IMR-90 (cell line): ENCODE data around the gene KLRF2. TPM values are rescaled to one million over a fixed set of nuclear protein-coding genes. Genes with fewer than 3 reads are reported as not detected.

ENCODE experiments used
- ATAC-seq: fragments of 200-7000 bp; cut with Tn5 transposase; 2 replicates; pipeline ENCODE4 v1.9.1; 2020; ENCODE audit warnings: low read depth, mild to moderate bottlenecking, moderate library complexity
- BruUV-seq: library from RNA; stranded (reverse); fragments of 400-500 nt; replicated peaks from 2 replicates; lab custom pipeline; 2021; lab: Mats Ljungman, UMichigan
- CTCF ChIA-PET: fragments of 300-600 bp; formaldehyde crosslinking; extraction: SDS; loops from one replicate; lab custom pipeline; 2021; ENCODE audit warnings: antibody characterized with exemption; lab: Yijun Ruan, JAX
- POLR2A ChIA-PET: fragments of 300-600 bp; sonication (Branson Sonifier 250); formaldehyde crosslinking; loops from one replicate; lab custom pipeline; 2022; ENCODE audit warnings: antibody characterized with exemption; ENCODE audit not compliant: unreplicated experiment; lab: Charles Lee
- DNase-seq: peaks from one replicate; pipeline ENCODE4 v3.0.0; 2013
- H2AFZ ChIP-seq: replicated peaks from 2 replicates; pipeline ENCODE3; 2013; ENCODE audit warnings: low read length, mild to moderate bottlenecking; ENCODE audit not compliant: poor library complexity
- H2AK5ac ChIP-seq: 2 replicates; pipeline ENCODE4 v1.6.1; 2013; ENCODE audit warnings: low read depth, low read length, inconsistent platforms
- H2AK9ac ChIP-seq: replicated peaks from 2 replicates; pipeline ENCODE3; 2013; ENCODE audit warnings: mild to moderate bottlenecking, low read depth, low read length, moderate library complexity; ENCODE audit not compliant: poor library complexity
- H2BK120ac ChIP-seq: 2 replicates; pipeline ENCODE4 v1.6.1; 2013; ENCODE audit warnings: low read depth, low read length, inconsistent platforms
- H2BK15ac ChIP-seq: 3 replicates; pipeline ENCODE4 v1.6.1; 2013; ENCODE audit warnings: low read depth, low read length, inconsistent platforms
- H2BK20ac ChIP-seq: 2 replicates; pipeline ENCODE4 v1.6.1; 2013; ENCODE audit warnings: low read depth, mild to moderate bottlenecking, inconsistent platforms, low read length, moderate library complexity
- H2BK5ac ChIP-seq: 2 replicates; pipeline ENCODE4 v1.6.1; 2013; ENCODE audit warnings: mild to moderate bottlenecking, low read depth, low read length, inconsistent platforms; ENCODE audit not compliant: poor library complexity, severe bottlenecking
- H3K14ac ChIP-seq: replicated peaks from 2 replicates; pipeline ENCODE4 v1.6.1; 2013; ENCODE audit warnings: low read depth, low read length, inconsistent platforms
- H3K18ac ChIP-seq: 2 replicates; pipeline ENCODE4 v1.6.1; 2013; ENCODE audit warnings: low read depth, low read length, control low read depth
- H3K23ac ChIP-seq: 2 replicates; pipeline ENCODE4 v1.6.1; 2013; ENCODE audit warnings: low read depth, low read length, inconsistent platforms
- H3K27ac ChIP-seq: 2 replicates; pipeline ENCODE4 v1.5.1; 2013; ENCODE audit warnings: mild to moderate bottlenecking, control low read depth, low read length; ENCODE audit not compliant: insufficient read depth
- H3K27me3 ChIP-seq: 2 replicates; pipeline ENCODE4 v1.6.1; 2013; ENCODE audit warnings: low read length; ENCODE audit not compliant: control insufficient read depth, insufficient read depth
- H3K36me3 ChIP-seq: 2 replicates; pipeline ENCODE4 v1.6.1; 2013; ENCODE audit warnings: low read length, mixed read lengths; ENCODE audit not compliant: control insufficient read depth, insufficient read depth
- H3K4ac ChIP-seq: 2 replicates; pipeline ENCODE4 v1.6.1; 2013; ENCODE audit warnings: low read depth, low read length, inconsistent platforms
- H3K4me1 ChIP-seq: 2 replicates; pipeline ENCODE4 v1.6.1; 2013; ENCODE audit warnings: low read length, mixed read lengths; ENCODE audit not compliant: control insufficient read depth, insufficient read depth
- H3K4me2 ChIP-seq: 2 replicates; pipeline ENCODE4 v1.6.1; 2013; ENCODE audit warnings: low read depth, mild to moderate bottlenecking, control low read depth, low read length, moderate library complexity
- H3K4me3 ChIP-seq: 2 replicates; pipeline ENCODE4 v1.5.1; 2013; ENCODE audit warnings: low read depth, mild to moderate bottlenecking, control low read depth, low read length, moderate library complexity; ENCODE audit not compliant: insufficient read depth
- H3K56ac ChIP-seq: 2 replicates; pipeline ENCODE4 v1.6.1; 2013; ENCODE audit warnings: low read length, inconsistent platforms; ENCODE audit not compliant: insufficient read depth; ENCODE audit errors: extremely low read depth
- H3K79me1 ChIP-seq, 2 experiments: 2 replicates each; pipeline ENCODE4 v1.6.1; 2013; ENCODE audit warnings: low read length in 2 of 2, inconsistent platforms in 1 of 2, low read depth in 1 of 2
- H3K9ac ChIP-seq: 2 replicates; pipeline ENCODE4 v1.6.1; 2013; ENCODE audit warnings: low read depth, low read length, control low read depth
- H3K9me1 ChIP-seq: 2 replicates; pipeline ENCODE4 v1.6.1; 2013; ENCODE audit warnings: low read length, inconsistent platforms; ENCODE audit not compliant: insufficient read depth
- H3K9me3 ChIP-seq: 2 replicates; pipeline ENCODE4 v1.6.1; 2013; ENCODE audit warnings: low read length; ENCODE audit not compliant: control insufficient read depth, insufficient read depth
- H4K20me1 ChIP-seq: 2 replicates; pipeline ENCODE4 v1.6.1; 2013; ENCODE audit warnings: low read length, inconsistent platforms; ENCODE audit not compliant: insufficient read depth
- H4K5ac ChIP-seq: 2 replicates; pipeline ENCODE4 v1.6.1; 2013; ENCODE audit warnings: mild to moderate bottlenecking, low read depth, low read length, control low read depth
- H4K8ac ChIP-seq, 2 experiments: 2 replicates each; pipeline ENCODE4 v1.6.1; 2013; ENCODE audit warnings: low read depth in 2 of 2, low read length in 2 of 2, control low read depth in 1 of 2, inconsistent platforms in 1 of 2
- H4K91ac ChIP-seq: 2 replicates; pipeline ENCODE4 v1.6.1; 2013; ENCODE audit warnings: low read depth, low read length, inconsistent platforms; ENCODE audit not compliant: insufficient read depth
- BHLHE40 ChIP-seq: fragments of 150-350 bp; IDR thresholded peaks from 2 replicates; pipeline ENCODE4 v1.6.1; 2016; ENCODE audit warnings: mild to moderate bottlenecking, low read depth, low read length
- CEBPB ChIP-seq: IDR thresholded peaks from 2 replicates; pipeline ENCODE4 v1.6.1; 2012; ENCODE audit warnings: low read depth, low read length, improper control_type of control experiment
- CHD1 ChIP-seq: IDR thresholded peaks from 2 replicates; pipeline ENCODE4 v1.6.1; 2012; ENCODE audit warnings: low read depth, low read length, improper control_type of control experiment
- FOS ChIP-seq: fragments of 150-350 bp; IDR thresholded peaks from 2 replicates; pipeline ENCODE4 v1.6.1; 2016; ENCODE audit warnings: low read depth, low read length
- MAFK ChIP-seq: IDR thresholded peaks from 2 replicates; pipeline ENCODE4 v1.6.1; 2012; ENCODE audit warnings: low read depth, low read length, improper control_type of control experiment
- MAZ ChIP-seq: IDR thresholded peaks from 2 replicates; pipeline ENCODE4 v1.6.1; 2012; ENCODE audit warnings: low read depth, mild to moderate bottlenecking, low read length, improper control_type of control experiment, moderate library complexity, borderline replicate concordance
- MXI1 ChIP-seq: IDR thresholded peaks from 2 replicates; pipeline ENCODE4 v1.6.1; 2012; ENCODE audit warnings: low read depth, mild to moderate bottlenecking, low read length, moderate library complexity, borderline replicate concordance
- NFE2L2 ChIP-seq: fragments of 150-350 bp; IDR thresholded peaks from 2 replicates; pipeline ENCODE4 v1.6.1; 2016; ENCODE audit warnings: low read depth, mild to moderate bottlenecking, low read length
- POLR2A ChIP-seq: IDR thresholded peaks from 2 replicates; pipeline ENCODE4 v1.6.1; 2012; ENCODE audit warnings: mild to moderate bottlenecking, low read depth, low read length
- RAD21 ChIP-seq: IDR thresholded peaks from 2 replicates; pipeline ENCODE4 v1.6.1; 2012; ENCODE audit warnings: low read length, improper control_type of control experiment
- RCOR1 ChIP-seq: IDR thresholded peaks from 2 replicates; pipeline ENCODE4 v1.6.1; 2012; ENCODE audit warnings: mild to moderate bottlenecking, low read length, improper control_type of control experiment; ENCODE audit not compliant: insufficient replicate concordance
- RFX5 ChIP-seq: IDR thresholded peaks from 2 replicates; pipeline ENCODE4 v1.8.0; 2012; ENCODE audit warnings: low read depth, mild to moderate bottlenecking, low read length, moderate library complexity
- SMC3 ChIP-seq: fragments of 150-350 bp; IDR thresholded peaks from 2 replicates; pipeline ENCODE4 v1.6.1; 2016; ENCODE audit warnings: low read depth, mild to moderate bottlenecking, antibody characterized with exemption, low read length, moderate library complexity
- WGBS, 2 experiments: methylation state at CpG; one replicate each; pipeline versions ENCODE4 v1.1.5 to v1.1.7; 2013; ENCODE audit warnings: missing lambda C conversion rate in 2 of 2; ENCODE audit not compliant: insufficient read length in 1 of 2; ENCODE audit errors: extremely low coverage in 2 of 2; 5-methylcytosine and 5-hydroxymethylcytosine counted together
- dilution Hi-C: fragments of 300-500 bp; cut with HindIII; formaldehyde crosslinking; loops from one replicate; pipeline ENCODE4 v1.14.3; 2018; ENCODE audit warnings: low sequenced_read_pairs; ENCODE audit not compliant: unreplicated experiment
- in situ Hi-C: fragments of 300-500 bp; cut with MboI; formaldehyde crosslinking; loops from 3 replicates; pipeline ENCODE4 v1.14.3; 2019; ENCODE audit warnings: low sequenced_read_pairs, inconsistent platforms, mixed read lengths
- intact Hi-C: fragments of 100-400 bp; cut with micrococcal nuclease; formaldehyde crosslinking; loops from 2 replicates; pipeline ENCODE4 v1.10.0; 2022
- polyA plus RNA-seq, 3 experiments: library from polyadenylated mRNA; depleted of rRNA; stranded (reverse); fragments of >200 nt; gene quantifications; 2 replicates each; pipeline ENCODE4 v1.2.3, GENCODE V29; 2012; ENCODE audit warnings: low replicate concordance in 1 of 3
- total RNA-seq: library from RNA; depleted of rRNA; stranded (reverse); fragments of >200 nt; gene quantifications from 2 replicates; pipeline ENCODE4 v1.2.3, GENCODE V29; 2012
- TF ChIP-seq, protein P1 (sequence below): fragments of 150-350 bp; IDR thresholded peaks from 2 replicates; pipeline ENCODE4 v1.6.1; 2017; ENCODE audit warnings: mild to moderate bottlenecking, antibody characterized with exemption, low read length, low read depth
- TF ChIP-seq, protein P2 (sequence below): conservative IDR thresholded peaks from 2 replicates; pipeline ENCODE4 v1.5.1; 2012; ENCODE audit warnings: mild to moderate bottlenecking, low read depth, low read length, improper control_type of control experiment
- TF ChIP-seq, protein P3 (sequence below): fragments of 150-350 bp; IDR thresholded peaks from 2 replicates; pipeline ENCODE4 v1.6.1; 2016; ENCODE audit warnings: low read depth, mild to moderate bottlenecking, low read length, moderate library complexity, borderline replicate concordance

The KLRF2 gene
- total and polyA plus RNA-seq, 2 of the 4 experiments (the other 2 are of a cell fraction) = not detected

DNA sequence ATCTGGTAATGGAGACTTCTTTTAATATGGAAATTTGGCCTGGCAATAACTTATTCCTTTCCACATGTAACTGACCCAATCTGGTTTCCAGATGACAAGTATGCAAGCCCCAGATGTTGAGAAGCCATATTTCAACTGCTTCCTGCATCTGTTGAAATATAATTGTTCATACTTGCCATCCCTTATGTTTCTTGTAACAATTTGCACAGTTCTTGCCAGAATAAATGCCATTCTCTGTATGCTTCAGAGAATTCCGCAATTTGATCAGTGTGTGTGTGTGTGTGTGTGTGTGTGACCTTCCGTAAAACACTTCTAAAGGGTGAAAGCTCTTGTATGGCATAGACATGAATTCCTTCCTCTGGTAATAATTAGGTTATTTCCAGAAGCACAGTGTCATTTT is 52.7 kb downstream of the KLRF2 start:
- H4K8ac ChIP-seq = no peak overlapping the region
- H2BK5ac ChIP-seq = no peak overlapping the region
- H3K9ac ChIP-seq = no peak overlapping the region
- TF ChIP-seq, protein P1, sequence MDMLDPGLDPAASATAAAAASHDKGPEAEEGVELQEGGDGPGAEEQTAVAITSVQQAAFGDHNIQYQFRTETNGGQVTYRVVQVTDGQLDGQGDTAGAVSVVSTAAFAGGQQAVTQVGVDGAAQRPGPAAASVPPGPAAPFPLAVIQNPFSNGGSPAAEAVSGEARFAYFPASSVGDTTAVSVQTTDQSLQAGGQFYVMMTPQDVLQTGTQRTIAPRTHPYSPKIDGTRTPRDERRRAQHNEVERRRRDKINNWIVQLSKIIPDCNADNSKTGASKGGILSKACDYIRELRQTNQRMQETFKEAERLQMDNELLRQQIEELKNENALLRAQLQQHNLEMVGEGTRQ = no peak
- TF ChIP-seq RAD21 = no peak
- no peak for TF ChIP-seq CEBPB
- no peak for TF ChIP-seq MAFK
- TF ChIP-seq SMC3 = no peak
- TF ChIP-seq MXI1 = no peak
- TF ChIP-seq CHD1 = no peak
- TF ChIP-seq, protein P2, sequence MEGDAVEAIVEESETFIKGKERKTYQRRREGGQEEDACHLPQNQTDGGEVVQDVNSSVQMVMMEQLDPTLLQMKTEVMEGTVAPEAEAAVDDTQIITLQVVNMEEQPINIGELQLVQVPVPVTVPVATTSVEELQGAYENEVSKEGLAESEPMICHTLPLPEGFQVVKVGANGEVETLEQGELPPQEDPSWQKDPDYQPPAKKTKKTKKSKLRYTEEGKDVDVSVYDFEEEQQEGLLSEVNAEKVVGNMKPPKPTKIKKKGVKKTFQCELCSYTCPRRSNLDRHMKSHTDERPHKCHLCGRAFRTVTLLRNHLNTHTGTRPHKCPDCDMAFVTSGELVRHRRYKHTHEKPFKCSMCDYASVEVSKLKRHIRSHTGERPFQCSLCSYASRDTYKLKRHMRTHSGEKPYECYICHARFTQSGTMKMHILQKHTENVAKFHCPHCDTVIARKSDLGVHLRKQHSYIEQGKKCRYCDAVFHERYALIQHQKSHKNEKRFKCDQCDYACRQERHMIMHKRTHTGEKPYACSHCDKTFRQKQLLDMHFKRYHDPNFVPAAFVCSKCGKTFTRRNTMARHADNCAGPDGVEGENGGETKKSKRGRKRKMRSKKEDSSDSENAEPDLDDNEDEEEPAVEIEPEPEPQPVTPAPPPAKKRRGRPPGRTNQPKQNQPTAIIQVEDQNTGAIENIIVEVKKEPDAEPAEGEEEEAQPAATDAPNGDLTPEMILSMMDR = no peak
- TF ChIP-seq RCOR1 = no peak
- TF ChIP-seq, protein P3, sequence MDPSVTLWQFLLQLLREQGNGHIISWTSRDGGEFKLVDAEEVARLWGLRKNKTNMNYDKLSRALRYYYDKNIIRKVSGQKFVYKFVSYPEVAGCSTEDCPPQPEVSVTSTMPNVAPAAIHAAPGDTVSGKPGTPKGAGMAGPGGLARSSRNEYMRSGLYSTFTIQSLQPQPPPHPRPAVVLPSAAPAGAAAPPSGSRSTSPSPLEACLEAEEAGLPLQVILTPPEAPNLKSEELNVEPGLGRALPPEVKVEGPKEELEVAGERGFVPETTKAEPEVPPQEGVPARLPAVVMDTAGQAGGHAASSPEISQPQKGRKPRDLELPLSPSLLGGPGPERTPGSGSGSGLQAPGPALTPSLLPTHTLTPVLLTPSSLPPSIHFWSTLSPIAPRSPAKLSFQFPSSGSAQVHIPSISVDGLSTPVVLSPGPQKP = no peak
- no peak for TF ChIP-seq MAZ
- no peak for TF ChIP-seq RFX5
- no peak for TF ChIP-seq BHLHE40
- no peak for TF ChIP-seq NFE2L2
- TF ChIP-seq FOS = no peak
- TF ChIP-seq POLR2A = no peak
- no peaks in the 10 kb centered on the region for H3K79me1 ChIP-seq
- H3K4ac ChIP-seq = no peak overlapping the region
- no peak overlapping the region for H3K23ac ChIP-seq
- H2BK120ac ChIP-seq = no peak overlapping the region
- H2BK15ac ChIP-seq = no peak overlapping the region
- no peak overlapping the region for H2BK20ac ChIP-seq
- H3K27ac ChIP-seq = no peak overlapping the region
- no peaks in the 10 kb centered on the region for H3K9me3 ChIP-seq
- H3K4me2 ChIP-seq = no peak overlapping the region
- no peak overlapping the region for H3K18ac ChIP-seq
- no peak for DNase-seq
- H2AK9ac ChIP-seq = no peak overlapping the region
- no peak overlapping the region for H3K4me3 ChIP-seq
- no peak for ATAC-seq
- H3K27me3 ChIP-seq = peaks cover 3% of the 10 kb centered on the region
- H2AFZ ChIP-seq = no peak overlapping the region
- H2AK5ac ChIP-seq = no peak overlapping the region
- BruUV-seq = no TSS peak
- intact Hi-C loops = no loop called here
- H3K56ac ChIP-seq = no peak overlapping the region
- no peak overlapping the region for H3K14ac ChIP-seq
- in situ Hi-C loops = no loop called here
- no peaks in the 10 kb centered on the region for H4K20me1 ChIP-seq
- dilution Hi-C loops = no loop called here
- H4K91ac ChIP-seq = no peak overlapping the region
- H3K9me1 ChIP-seq = no peaks in the 10 kb centered on the region
- H3K36me3 ChIP-seq = no peaks in the 10 kb centered on the region
- ChIA-PET POLR2A (no interaction called here), CTCF (no interaction called here)
- no peaks in the 10 kb centered on the region for H3K4me1 ChIP-seq
- no peak overlapping the region for H4K5ac ChIP-seq
- no CpG with 5 or more reads among the region's 2 CpGs for WGBS, 2 experiments
